WTC11 (cell line): ENCODE measurements around the gene SYT8.

Source experiments
- CTCF ChIP-seq: fragments of 200-600 bp; IDR thresholded peaks from 2 replicates; pipeline ENCODE4 v1.8.0; 2022; ENCODE audit warnings: antibody characterized with exemption
- PREB ChIP-seq: sonication (generic); formaldehyde crosslinking; IDR thresholded peaks from 2 replicates; pipeline ENCODE4 v1.8.1; 2022; ENCODE audit warnings: mild to moderate bottlenecking, missing genetic modification reagents, moderate library complexity, borderline replicate concordance
- SP1 ChIP-seq: sonication (generic); formaldehyde crosslinking; conservative IDR thresholded peaks from 2 replicates; pipeline ENCODE4 v1.8.1; 2022; ENCODE audit warnings: missing genetic modification reagents
- ZNF671 ChIP-seq: fragments of 250-450 bp; sonication (Bioruptor Pico); IDR thresholded peaks from 2 replicates; pipeline ENCODE4 v1.8.0; 2021; ENCODE audit warnings: mild to moderate bottlenecking
- TF ChIP-seq, protein P1 (sequence below): sonication (generic); formaldehyde crosslinking; conservative IDR thresholded peaks from 2 replicates; pipeline ENCODE4 v1.8.1; 2022; ENCODE audit warnings: mild to moderate bottlenecking, missing genetic modification reagents

GRCh38 chr11:1834779-1835670 lies at the start of gene SYT8:
- TF ChIP-seq CTCF (no peak), PREB (no peak), SP1 (CRISPR knock-in tag) (no peak), ZNF671 (CRISPR knock-in tag) (no peak)
- TF ChIP-seq, protein P1, sequence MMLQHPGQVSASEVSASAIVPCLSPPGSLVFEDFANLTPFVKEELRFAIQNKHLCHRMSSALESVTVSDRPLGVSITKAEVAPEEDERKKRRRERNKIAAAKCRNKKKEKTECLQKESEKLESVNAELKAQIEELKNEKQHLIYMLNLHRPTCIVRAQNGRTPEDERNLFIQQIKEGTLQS (CRISPR knock-in tag), result no peak
